PFSK-1 (cell line): ENCODE measurements around the gene CELA2B.

Source experiments
- FOXP2 ChIP-seq: optimal IDR thresholded peaks from 2 replicates; pipeline ENCODE3; 2011; ENCODE audit warnings: borderline replicate concordance, control low read depth, inconsistent platforms; ENCODE audit not compliant: insufficient read depth; ENCODE audit errors: extremely low read length, extremely low read depth
- POLR2AphosphoS5 ChIP-seq: IDR thresholded peaks from 2 replicates; pipeline ENCODE4 v1.6.1; 2012; ENCODE audit warnings: low read depth, mild to moderate bottlenecking, control low read depth, low read length, moderate library complexity
- REST ChIP-seq, 2 experiments: IDR thresholded peaks; 2 replicates each; pipeline versions ENCODE4 v1.6.1 to v1.8.0; 2011 to 2012; ENCODE audit warnings: low read depth in 2 of 2, low read length in 2 of 2, control low read depth in 1 of 2, inconsistent platforms in 1 of 2, mild to moderate bottlenecking in 1 of 2, moderate library complexity in 1 of 2; ENCODE audit not compliant: insufficient read depth in 1 of 2
- SIN3A ChIP-seq: IDR thresholded peaks from 2 replicates; pipeline ENCODE4 v1.6.1; 2012; ENCODE audit warnings: mild to moderate bottlenecking, low read length, moderate library complexity, borderline replicate concordance; ENCODE audit not compliant: insufficient read depth
- TAF1 ChIP-seq: IDR thresholded peaks from 2 replicates; pipeline ENCODE4 v1.6.1; 2012; ENCODE audit warnings: low read length, control low read depth, borderline replicate concordance; ENCODE audit not compliant: insufficient read depth

The CELA2B gene

GRCh38 chr1:15489052-15489736, 13.3 kb downstream of the CELA2B start:
- TF ChIP-seq REST (IDR thresholded peaks at IDR 0.05; ENCODE audit: insufficient read depth in 1 of 2, low read depth in 2 of 2, low read length in 2 of 2) (no peak), SIN3A (no peak), TAF1 (no peak), POLR2AphosphoS5 (no peak), FOXP2 (no peak)

- TF ChIP-seq REST (IDR thresholded peaks at IDR 0.05; ENCODE audit: insufficient read depth in 1 of 2, low read depth in 2 of 2, low read length in 2 of 2) = no peak
- no peak for TF ChIP-seq FOXP2
- no peak for TF ChIP-seq POLR2AphosphoS5
- TF ChIP-seq SIN3A = no peak
- no peak for TF ChIP-seq TAF1
Observed at GRCh38 chr1:15492596-15492995, 16.7 kb downstream of the CELA2B start.

- TF ChIP-seq REST (IDR thresholded peaks at IDR 0.05; ENCODE audit: insufficient read depth in 1 of 2, low read depth in 2 of 2, low read length in 2 of 2) = no peak
- no peak for TF ChIP-seq TAF1
- no peak for TF ChIP-seq SIN3A
- TF ChIP-seq FOXP2 = no peak
- TF ChIP-seq POLR2AphosphoS5 = no peak
Observed at GRCh38 chr1:15493869-15494390, 18.0 kb downstream of the CELA2B start.

- no peak for TF ChIP-seq TAF1
- TF ChIP-seq FOXP2 = no peak
- TF ChIP-seq REST (IDR thresholded peaks at IDR 0.05; ENCODE audit: insufficient read depth in 1 of 2, low read depth in 2 of 2, low read length in 2 of 2) = no peak
- no peak for TF ChIP-seq SIN3A
- TF ChIP-seq POLR2AphosphoS5 = no peak
Observed at GRCh38 chr1:15500184-15501178, 24.6 kb downstream of the CELA2B start.
